IPS-11a (cell line): ENCODE results near the gene TMEM232.
"Not testable (repeated sequence)": the region's sequence is repeated elsewhere in the genome, so short reads cannot be mapped to it uniquely, and the experiment has no call there.

Experiments
- H3K4me3 ChIP-seq: one replicate; pipeline ENCODE4 v1.5.1; 2013; ENCODE audit warnings: low read depth, low read length, control low read depth

TMEM232 gene

GRCh38 chr5:110536120-110537115 is 190.1 kb downstream of the TMEM232 start:
- H3K4me3 ChIP-seq: no peak overlapping the region

- H3K4me3 ChIP-seq: not testable (repeated sequence)
These were observed 191.3 kb downstream of the TMEM232 start for GRCh38 chr5:110535146-110535545.

GRCh38 chr5:110525762-110526161 is 200.7 kb downstream of the TMEM232 start:
- H3K4me3 ChIP-seq: no peak overlapping the region

- no peak overlapping the region for H3K4me3 ChIP-seq
These were observed 209.1 kb downstream of the TMEM232 start for GRCh38 chr5:110517396-110517795.

GRCh38 chr5:110514030-110514429 is 212.4 kb downstream of the TMEM232 start:
- H3K4me3 ChIP-seq: no peak overlapping the region

GRCh38 chr5:110512266-110512665 is 214.2 kb downstream of the TMEM232 start:
- H3K4me3 ChIP-seq: no peak overlapping the region

GRCh38 chr5:110510146-110510545 is 216.3 kb downstream of the TMEM232 start:
- no peak overlapping the region for H3K4me3 ChIP-seq

- no peak overlapping the region for H3K4me3 ChIP-seq
These were observed 218.5 kb downstream of the TMEM232 start for GRCh38 chr5:110507972-110508371.

- H3K4me3 ChIP-seq: no peak overlapping the region
These were observed 220.1 kb downstream of the TMEM232 start for GRCh38 chr5:110506378-110506777.

GRCh38 chr5:110496276-110496675 is 230.2 kb downstream of the TMEM232 start:
- H3K4me3 ChIP-seq: no peak overlapping the region

- no peak overlapping the region for H3K4me3 ChIP-seq
These were observed 234.0 kb downstream of the TMEM232 start for GRCh38 chr5:110492446-110492845.

GRCh38 chr5:110478895-110479294 is 247.6 kb downstream of the TMEM232 start:
- H3K4me3 ChIP-seq: no peak overlapping the region

GRCh38 chr5:110477911-110478310 is 248.6 kb downstream of the TMEM232 start:
- H3K4me3 ChIP-seq: no peak overlapping the region

- no peak overlapping the region for H3K4me3 ChIP-seq
These were observed 250.3 kb downstream of the TMEM232 start for GRCh38 chr5:110476164-110476563.

GRCh38 chr5:110475529-110475928 is 250.9 kb downstream of the TMEM232 start:
- no peak overlapping the region for H3K4me3 ChIP-seq

GRCh38 chr5:110469486-110469885 is 257.0 kb downstream of the TMEM232 start:
- no peak overlapping the region for H3K4me3 ChIP-seq

GRCh38 chr5:110463106-110463505 is 263.4 kb downstream of the TMEM232 start:
- H3K4me3 ChIP-seq: no peak overlapping the region

GRCh38 chr5:110460837-110461236 is 265.6 kb downstream of the TMEM232 start:
- no peak overlapping the region for H3K4me3 ChIP-seq

- no peak overlapping the region for H3K4me3 ChIP-seq
These were observed 268.2 kb downstream of the TMEM232 start for GRCh38 chr5:110458313-110458712.

- no peak overlapping the region for H3K4me3 ChIP-seq
These were observed 283.6 kb downstream of the TMEM232 start for GRCh38 chr5:110442856-110443255.

- H3K4me3 ChIP-seq: no peak overlapping the region
These were observed 285.4 kb downstream of the TMEM232 start for GRCh38 chr5:110441035-110441434.

GRCh38 chr5:110440058-110440457 is 286.4 kb downstream of the TMEM232 start:
- no peak overlapping the region for H3K4me3 ChIP-seq
